Peyer's patch (tissue), 4 donors: Measurements from ENCODE around the gene ITGA8. TPM values are rescaled to one million over a fixed set of nuclear protein-coding genes. Genes with fewer than 3 reads are reported as not detected.

Experiments used
- DNase-seq, 3 donors: peaks; one replicate each; pipeline ENCODE4 v3.0.0-alpha.2; 2017 to 2019
- H3K27ac ChIP-seq, 4 donors: fragments of 200-600 bp; sonication (generic); one replicate each; pipeline ENCODE4 v1.5.1; 2016 to 2019
- H3K27me3 ChIP-seq, 2 donors: fragments of 200-600 bp; sonication (generic); one replicate each; pipeline ENCODE4 v1.5.1; 2019
- H3K36me3 ChIP-seq, 3 donors: fragments of 200-600 bp; sonication (generic); one replicate each; pipeline ENCODE4 v1.5.1; 2016 to 2019
- H3K4me1 ChIP-seq, 4 donors: fragments of 200-600 bp; sonication (generic); one replicate each; pipeline ENCODE4 v1.5.1; 2016 to 2019
- H3K4me3 ChIP-seq, 4 donors: fragments of 200-600 bp; sonication (generic); 1 replicate in 3 of 4; 2 replicates in 1 of 4; pipeline ENCODE4 v1.5.1; 2016 to 2019; ENCODE audit warnings: mild to moderate bottlenecking in 1 of 4
- H3K9me3 ChIP-seq, 4 donors: fragments of 200-600 bp; sonication (generic); one replicate each; pipeline ENCODE4 v1.5.1; 2016 to 2019; ENCODE audit warnings: mild to moderate bottlenecking in 1 of 4
- POLR2A ChIP-seq, 2 donors: fragments of 450-650 bp; IDR thresholded peaks; one replicate each; pipeline ENCODE4 v1.5.1; 2017; ENCODE audit warnings: antibody characterized with exemption in 2 of 2, mild to moderate bottlenecking in 2 of 2, moderate library complexity in 2 of 2
- total RNA-seq, 4 donors: library from RNA; depleted of rRNA; stranded (reverse); fragments of >200 nt; gene quantifications; one replicate each; pipeline ENCODE4 v1.1.0, GENCODE V29; 2016
- TF ChIP-seq, protein P1 (sequence below), 6 experiments: fragments of 450-650 bp in 4 of 6; fragments of 200-600 bp in 2 of 6; sonication (generic) in 1 of 6; IDR thresholded peaks; one replicate each; pipeline ENCODE4 v1.5.1; 2017 to 2019; ENCODE audit warnings: antibody characterized with exemption in 6 of 6, mild to moderate bottlenecking in 3 of 6, moderate library complexity in 1 of 6

The ITGA8 gene
- total RNA-seq, 4 donors from 2014 or later, result 2.4 to 13.2 (median 3.9) TPM

DNA sequence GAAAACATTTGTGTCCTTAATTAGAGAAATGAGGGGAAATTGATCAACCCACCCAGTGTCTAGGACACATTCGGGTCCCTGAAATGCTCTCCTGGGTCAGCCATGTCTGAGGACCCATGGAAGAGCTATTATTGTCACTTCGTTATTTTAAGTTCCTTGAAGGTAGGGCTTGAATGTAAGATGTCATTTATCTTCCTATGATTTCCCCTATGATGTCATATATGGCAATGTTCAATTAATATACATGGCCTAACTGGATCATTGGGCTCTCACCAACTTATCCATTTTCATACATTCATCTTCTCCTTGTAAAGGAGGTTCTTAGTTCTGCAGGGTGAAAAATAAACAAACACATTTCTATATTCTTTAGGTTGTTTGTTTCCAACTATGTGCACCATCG lies 235.6 kb downstream of the ITGA8 start:
- TF ChIP-seq, protein P1, sequence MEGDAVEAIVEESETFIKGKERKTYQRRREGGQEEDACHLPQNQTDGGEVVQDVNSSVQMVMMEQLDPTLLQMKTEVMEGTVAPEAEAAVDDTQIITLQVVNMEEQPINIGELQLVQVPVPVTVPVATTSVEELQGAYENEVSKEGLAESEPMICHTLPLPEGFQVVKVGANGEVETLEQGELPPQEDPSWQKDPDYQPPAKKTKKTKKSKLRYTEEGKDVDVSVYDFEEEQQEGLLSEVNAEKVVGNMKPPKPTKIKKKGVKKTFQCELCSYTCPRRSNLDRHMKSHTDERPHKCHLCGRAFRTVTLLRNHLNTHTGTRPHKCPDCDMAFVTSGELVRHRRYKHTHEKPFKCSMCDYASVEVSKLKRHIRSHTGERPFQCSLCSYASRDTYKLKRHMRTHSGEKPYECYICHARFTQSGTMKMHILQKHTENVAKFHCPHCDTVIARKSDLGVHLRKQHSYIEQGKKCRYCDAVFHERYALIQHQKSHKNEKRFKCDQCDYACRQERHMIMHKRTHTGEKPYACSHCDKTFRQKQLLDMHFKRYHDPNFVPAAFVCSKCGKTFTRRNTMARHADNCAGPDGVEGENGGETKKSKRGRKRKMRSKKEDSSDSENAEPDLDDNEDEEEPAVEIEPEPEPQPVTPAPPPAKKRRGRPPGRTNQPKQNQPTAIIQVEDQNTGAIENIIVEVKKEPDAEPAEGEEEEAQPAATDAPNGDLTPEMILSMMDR (IDR thresholded peaks at IDR 0.05), result no peak
- no peak for TF ChIP-seq POLR2A (IDR thresholded peaks at IDR 0.05)
- no peaks in the 10 kb centered on the region for H3K27me3 ChIP-seq
- no peaks in the 10 kb centered on the region for H3K36me3 ChIP-seq
- H3K4me3 ChIP-seq, result no peak overlapping the region
- no peak overlapping the region for H3K27ac ChIP-seq
- H3K9me3 ChIP-seq, result no peaks in the 10 kb centered on the region
- DNase-seq, result no peak
- no peaks in the 10 kb centered on the region for H3K4me1 ChIP-seq

DNA sequence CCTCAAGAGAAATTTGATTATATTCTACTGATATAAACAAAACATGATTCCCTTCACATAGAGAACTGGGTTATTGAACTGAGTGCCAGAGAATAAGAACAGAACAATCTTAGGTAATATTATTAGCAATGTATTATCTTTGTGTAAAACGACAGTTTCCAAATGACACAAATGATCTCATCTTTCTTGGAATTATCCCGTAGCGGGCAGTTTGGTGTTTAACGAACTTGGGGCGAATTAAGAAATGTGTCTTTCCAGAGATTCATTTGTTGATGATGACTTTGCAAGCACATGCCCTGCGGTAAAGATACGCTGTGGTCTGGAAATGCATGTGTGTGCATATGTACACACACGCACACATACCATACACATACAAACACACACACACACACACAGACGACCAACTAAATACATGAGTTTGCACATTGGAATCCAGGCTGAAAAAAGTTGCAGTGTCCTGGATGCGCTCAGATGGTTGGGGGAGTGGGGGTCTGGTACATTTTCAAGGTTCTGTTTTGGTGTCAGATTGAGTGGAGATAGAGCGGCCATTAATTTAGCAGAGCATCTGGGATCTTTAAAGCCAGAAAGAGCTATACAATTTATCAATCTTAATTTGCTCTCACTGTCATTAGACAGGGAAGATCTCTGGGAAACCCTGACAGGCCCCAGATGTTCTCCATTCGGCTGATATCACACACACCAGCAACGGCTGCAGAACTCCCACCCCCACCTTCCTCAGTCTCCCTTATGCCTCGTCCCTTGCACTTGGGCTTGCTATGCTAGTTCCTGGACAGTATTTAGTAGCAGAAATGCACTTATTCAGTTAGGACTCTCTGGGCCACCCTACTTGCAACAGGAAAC lies 236.3 kb downstream of the ITGA8 start:
- TF ChIP-seq, protein P1 (IDR thresholded peaks at IDR 0.05), result no peak
- TF ChIP-seq POLR2A (IDR thresholded peaks at IDR 0.05), result no peak
- Histone ChIP-seq H3K9me3 (no peaks in the 10 kb centered on the region), H3K27ac (no peak overlapping the region), H3K4me1 (no peaks in the 10 kb centered on the region), H3K27me3 (no peaks in the 10 kb centered on the region), H3K4me3 (no peak overlapping the region), H3K36me3 (no peaks in the 10 kb centered on the region)
- DNase-seq, result no peak

DNA sequence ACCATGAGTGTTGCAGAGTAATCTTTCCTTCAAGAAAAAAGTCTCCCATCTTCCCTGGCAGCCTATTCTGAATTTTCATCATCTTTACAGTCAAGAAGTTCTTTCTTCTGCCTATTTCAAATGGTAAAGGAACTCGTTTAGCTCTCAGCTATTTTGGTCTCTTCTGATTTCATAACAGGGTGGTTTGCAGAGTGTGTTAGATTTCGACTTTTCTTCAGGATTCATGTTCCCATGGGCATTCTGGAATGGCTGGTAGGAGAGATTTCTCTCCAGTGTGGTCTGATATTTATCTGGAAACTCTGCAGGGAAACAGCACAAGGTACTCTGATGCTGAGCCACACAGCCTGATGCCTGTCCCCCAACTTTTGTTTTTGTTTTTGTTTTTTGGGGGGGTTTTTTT lies 237.6 kb downstream of the ITGA8 start:
- Histone ChIP-seq H3K4me1 (no peaks in the 10 kb centered on the region), H3K27me3 (no peaks in the 10 kb centered on the region), H3K4me3 (no peak overlapping the region), H3K36me3 (no peaks in the 10 kb centered on the region), H3K9me3 (no peaks in the 10 kb centered on the region), H3K27ac (no peak overlapping the region)
- DNase-seq, result no peak
- TF ChIP-seq POLR2A (IDR thresholded peaks at IDR 0.05), result no peak
- TF ChIP-seq, protein P1 (IDR thresholded peaks at IDR 0.05), result no peak

DNA sequence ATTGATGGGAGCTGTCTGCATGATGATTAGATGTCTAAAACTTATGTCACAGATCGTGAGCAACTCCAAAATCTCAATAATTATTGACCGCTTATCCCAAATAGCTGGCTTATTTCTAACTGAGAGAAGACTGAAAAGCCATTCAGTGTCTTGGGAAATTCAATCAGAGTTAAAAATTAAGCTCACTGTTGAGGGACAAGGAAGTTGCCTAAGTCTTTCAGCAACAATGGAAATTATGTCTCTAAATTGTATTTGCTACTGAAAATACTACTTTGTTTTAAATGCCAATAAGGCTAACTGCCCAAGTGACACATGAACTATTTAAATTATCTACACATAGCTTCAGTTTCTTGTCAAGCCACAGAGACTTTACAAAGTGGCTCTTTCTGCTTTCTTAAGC lies 240.8 kb downstream of the ITGA8 start:
- DNase-seq, result no peak
- Histone ChIP-seq H3K27ac (no peak overlapping the region), H3K4me1 (no peaks in the 10 kb centered on the region), H3K4me3 (no peak overlapping the region), H3K27me3 (no peaks in the 10 kb centered on the region), H3K36me3 (no peaks in the 10 kb centered on the region), H3K9me3 (no peaks in the 10 kb centered on the region)
- no peak for TF ChIP-seq POLR2A (IDR thresholded peaks at IDR 0.05)
- TF ChIP-seq, protein P1 (IDR thresholded peaks at IDR 0.05), result no peak

DNA sequence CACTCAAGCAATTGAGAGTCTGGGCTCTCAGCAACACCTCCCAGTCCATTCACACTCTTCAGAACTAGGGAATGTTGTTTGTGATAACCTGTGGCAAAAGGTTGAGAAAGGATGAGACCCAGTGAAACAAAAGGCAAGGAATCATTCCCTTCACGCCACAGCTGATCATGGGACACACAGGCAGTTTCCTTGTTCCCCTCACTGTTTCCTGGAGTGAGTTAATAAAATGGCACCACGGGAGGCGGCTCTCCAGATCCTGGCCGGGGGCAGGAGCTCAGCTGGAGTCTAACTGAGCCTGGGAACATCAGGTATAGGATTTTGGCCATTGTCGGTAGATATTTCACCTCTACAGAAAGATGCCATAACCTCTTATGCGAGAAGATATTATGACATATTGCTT lies 241.3 kb downstream of the ITGA8 start:
- no peaks in the 10 kb centered on the region for H3K36me3 ChIP-seq
- H3K9me3 ChIP-seq, result no peaks in the 10 kb centered on the region
- no peaks in the 10 kb centered on the region for H3K4me1 ChIP-seq
- no peak overlapping the region for H3K4me3 ChIP-seq
- no peaks in the 10 kb centered on the region for H3K27me3 ChIP-seq
- DNase-seq, result no peak
- no peak overlapping the region for H3K27ac ChIP-seq
- TF ChIP-seq, protein P1 (IDR thresholded peaks at IDR 0.05), result no peak
- no peak for TF ChIP-seq POLR2A (IDR thresholded peaks at IDR 0.05)
